Coronary artery (tissue), 2 donors: ENCODE data around the gene PI4KA.

ENCODE experiments used
- DNase-seq: peaks from one replicate; pipeline ENCODE4 v3.0.0-alpha.2; 2017; ENCODE audit warnings: low spot score
- H3K27ac ChIP-seq, 2 donors: fragments of 200-600 bp; sonication (generic); one replicate each; pipeline ENCODE4 v1.5.1; 2016 to 2019
- H3K4me3 ChIP-seq: fragments of 200-600 bp; sonication (generic); 2 replicates; pipeline ENCODE4 v1.5.1; 2016; ENCODE audit warnings: mild to moderate bottlenecking, moderate library complexity
- CTCF ChIP-seq: fragments of 200-600 bp; sonication (generic); IDR thresholded peaks from one replicate; pipeline ENCODE4 v1.5.1; 2019; ENCODE audit warnings: antibody characterized with exemption

PI4KA gene

GRCh38 chr22:20783300-20783673, 75.3 kb downstream of the PI4KA start:
- no peak for DNase-seq
- TF ChIP-seq CTCF = no peak
- H3K4me3 ChIP-seq = no peak overlapping the region
- no peak overlapping the region for H3K27ac ChIP-seq

GRCh38 chr22:20782596-20783299, 75.9 kb downstream of the PI4KA start:
- H3K27ac ChIP-seq = no peak overlapping the region
- no peak for DNase-seq
- H3K4me3 ChIP-seq = no peak overlapping the region
- TF ChIP-seq CTCF = no peak

- DNase-seq = no peak
- Histone ChIP-seq H3K27ac (no peak overlapping the region), H3K4me3 (no peak overlapping the region)
- TF ChIP-seq CTCF = no peak
These were observed 76.5 kb downstream of the PI4KA start for GRCh38 chr22:20782083-20782482.

- DNase-seq = no peak
- no peak for TF ChIP-seq CTCF
- Histone ChIP-seq H3K4me3 (no peak overlapping the region), H3K27ac (no peak overlapping the region)
These were observed 77.2 kb downstream of the PI4KA start for GRCh38 chr22:20781272-20781990.

GRCh38 chr22:20779818-20780158, 78.8 kb downstream of the PI4KA start:
- DNase-seq = no peak
- Histone ChIP-seq H3K27ac (no peak overlapping the region), H3K4me3 (no peak overlapping the region)
- TF ChIP-seq CTCF = no peak

- Histone ChIP-seq H3K27ac (no peak overlapping the region), H3K4me3 (no peak overlapping the region)
- no peak for DNase-seq
- TF ChIP-seq CTCF = no peak
These were observed 79.4 kb downstream of the PI4KA start for GRCh38 chr22:20779014-20779817.
